HepG2 (cell line): ENCODE measurements around the gene PHACTR1. TPM values are rescaled to one million over a fixed set of nuclear protein-coding genes. Genes with fewer than 3 reads are reported as not detected.

ENCODE experiments used
- ATAC-seq: fragments of 200-7000 bp; cut with Tn5 transposase; 3 replicates; pipeline ENCODE4 v1.9.1; 2020; ENCODE audit warnings: mild to moderate bottlenecking, moderate library complexity
- BruUV-seq: library from RNA; stranded (reverse); fragments of 400-500 nt; replicated peaks from 2 replicates; lab custom pipeline; 2021; lab: Mats Ljungman, UMichigan
- CTCF ChIA-PET: fragments of 300-600 bp; formaldehyde crosslinking; extraction: SDS; loops from one replicate; lab custom pipeline; 2021; ENCODE audit warnings: low total read pairs, inconsistent platforms, low intra/inter-chr PET ratio; lab: Yijun Ruan, JAX
- POLR2A ChIA-PET: fragments of 350-600 bp; sonication (Branson Sonifier 250); formaldehyde crosslinking; loops from one replicate; lab custom pipeline; 2020; ENCODE audit warnings: antibody characterized with exemption, inconsistent platforms; lab: Yijun Ruan, JAX
- DNase-seq: peaks from one replicate; pipeline ENCODE4 v3.0.0-alpha.2; 2015; ENCODE audit warnings: low spot score
- FAIRE-seq: peaks from 3 replicates; lab custom pipeline; 2011; peaks lifted over from hg19 to GRCh38; lab: Jason Lieb, UNC
- H2AFZ ChIP-seq: one replicate; pipeline ENCODE4 v1.6.1; 2011; ENCODE audit warnings: low read length, inconsistent platforms
- H3K27ac ChIP-seq: fragments of 300-600 bp; 3 replicates; pipeline ENCODE4 v1.8.0; 2011; ENCODE audit warnings: mixed run types, mild to moderate bottlenecking, mixed read lengths, low read length, inconsistent platforms; ENCODE audit not compliant: insufficient read depth; ENCODE audit errors: extremely low read length
- H3K27me3 ChIP-seq, 2 experiments: fragments of 200-600 bp in 1 of 2; 2 replicates in 1 of 2; 3 replicates in 1 of 2; pipeline versions ENCODE4 v1.6.0 to v1.8.0; 2011; ENCODE audit warnings: low read length in 2 of 2, mild to moderate bottlenecking in 2 of 2, moderate library complexity in 2 of 2, inconsistent platforms in 1 of 2; ENCODE audit not compliant: insufficient read depth in 2 of 2, control insufficient read depth in 1 of 2
- H3K36me3 ChIP-seq, 2 experiments: fragments of 200-600 bp in 1 of 2; replicated peaks in 1 of 2; 2 replicates in 1 of 2; 3 replicates in 1 of 2; pipeline versions ENCODE4 v1.5.1 to v1.8.0; 2011; ENCODE audit warnings: low read length in 2 of 2, inconsistent platforms in 1 of 2; ENCODE audit not compliant: insufficient read depth in 2 of 2, control insufficient read depth in 1 of 2
- H3K4me1 ChIP-seq: 2 replicates; pipeline ENCODE4 v1.5.1; 2012; ENCODE audit warnings: low read length, inconsistent platforms; ENCODE audit not compliant: insufficient read depth
- H3K4me2 ChIP-seq: 2 replicates; pipeline ENCODE4 v1.6.0; 2011; ENCODE audit warnings: low read depth, low read length, inconsistent platforms
- H3K4me3 ChIP-seq, 3 experiments: fragments of 200-600 bp in 1 of 3; sonication (generic), shearing (Covaris generic) in 1 of 3; replicated peaks in 1 of 3; 2 replicates each; pipeline ENCODE4 v1.5.1; 2011 to 2016; ENCODE audit warnings: low read length in 3 of 3, inconsistent platforms in 2 of 3, low read depth in 2 of 3, mild to moderate bottlenecking in 2 of 3, control low read depth in 1 of 3, mixed read lengths in 1 of 3; ENCODE audit not compliant: insufficient read depth in 1 of 3
- H3K79me2 ChIP-seq: one replicate; pipeline ENCODE4 v1.6.1; 2011; ENCODE audit warnings: low read length, inconsistent platforms; ENCODE audit not compliant: insufficient read depth
- H3K9ac ChIP-seq: 2 replicates; pipeline ENCODE4 v1.6.0; 2011; ENCODE audit warnings: mild to moderate bottlenecking, low read depth, low read length, inconsistent platforms; ENCODE audit not compliant: insufficient read depth
- H3K9me3 ChIP-seq: 2 replicates; pipeline ENCODE4 v1.5.1; 2012; ENCODE audit warnings: mild to moderate bottlenecking, low read length
- H4K20me1 ChIP-seq: 2 replicates; pipeline ENCODE4 v1.6.0; 2011; ENCODE audit warnings: inconsistent platforms, mild to moderate bottlenecking, low read length, moderate library complexity; ENCODE audit not compliant: insufficient read depth
- ATRX ChIP-seq: sonication (generic); formaldehyde crosslinking; IDR thresholded peaks from 2 replicates; pipeline ENCODE4 v1.4.0; 2020; ENCODE audit warnings: missing genetic modification reagents, borderline replicate concordance
- BCLAF1 ChIP-seq: fragments of 450-650 bp; IDR thresholded peaks from 2 replicates; pipeline ENCODE4 v1.6.1; 2017; ENCODE audit warnings: mild to moderate bottlenecking
- BRCA1 ChIP-seq: sonication (generic); formaldehyde crosslinking; IDR thresholded peaks from 2 replicates; pipeline ENCODE4 v1.4.0; 2020; ENCODE audit warnings: missing genetic modification reagents
- MAFK ChIP-seq, 2 experiments: IDR thresholded peaks in 1 of 2; conservative IDR thresholded peaks in 1 of 2; 2 replicates each; pipeline ENCODE4 v1.6.1; 2011; ENCODE audit warnings: improper control_type of control experiment in 2 of 2, low read length in 2 of 2
- SOX13 ChIP-seq, 3 experiments: fragments of 450-650 bp in 1 of 3; sonication (generic) in 1 of 3; formaldehyde crosslinking in 1 of 3; IDR thresholded peaks in 2 of 3; conservative IDR thresholded peaks in 1 of 3; 2 replicates each; pipeline versions ENCODE4 v1.5.0 to v1.6.1; 2016 to 2020; ENCODE audit warnings: antibody characterized with exemption in 1 of 3, mild to moderate bottlenecking in 1 of 3, missing compliant biosample characterization in 1 of 3, missing genetic modification reagents in 1 of 3, moderate library complexity in 1 of 3
- TEAD2 ChIP-seq: sonication (generic); formaldehyde crosslinking; IDR thresholded peaks from 2 replicates; pipeline ENCODE4 v1.9.0; 2021; ENCODE audit warnings: missing genetic modification reagents
- ZFP37 ChIP-seq: sonication (generic); formaldehyde crosslinking; IDR thresholded peaks from 2 replicates; pipeline ENCODE4 v1.4.0; 2020; ENCODE audit warnings: missing genetic modification reagents, borderline replicate concordance
- ZNF432 ChIP-seq: sonication (generic); formaldehyde crosslinking; IDR thresholded peaks from 2 replicates; pipeline ENCODE4 v1.5.0; 2020; ENCODE audit warnings: missing genetic modification reagents, mild to moderate bottlenecking, borderline replicate concordance
- ZNF605 ChIP-seq: sonication (generic); formaldehyde crosslinking; IDR thresholded peaks from 2 replicates; pipeline ENCODE4 v1.8.0; 2022; ENCODE audit warnings: mild to moderate bottlenecking, missing genetic modification reagents
- ZNF782 ChIP-seq: sonication (generic); formaldehyde crosslinking; IDR thresholded peaks from 2 replicates; pipeline ENCODE4 v1.4.0; 2020; ENCODE audit warnings: missing genetic modification reagents, mild to moderate bottlenecking, borderline replicate concordance
- WGBS: methylation state at CpG from one replicate; pipeline ENCODE4 v1.1.6; 2017; ENCODE audit warnings: low lambda C conversion rate; 5-methylcytosine and 5-hydroxymethylcytosine counted together
- in situ Hi-C: cut with HindIII; loops from 2 replicates; pipeline ENCODE4 v1.10.0; 2017; ENCODE audit warnings: low pct_unique_long_range_greater_than_20kb; ENCODE audit not compliant: extremely low pct_ligation_motif_present
- intact Hi-C: fragments of 100-400 bp; cut with micrococcal nuclease; formaldehyde crosslinking; loops from one replicate; pipeline ENCODE4 v1.10.0; 2022; ENCODE audit not compliant: unreplicated experiment
- polyA plus RNA-seq, 8 experiments: library from polyadenylated mRNA; depleted of rRNA in 3 of 8; stranded (reverse) in 7 of 8; unstranded in 1 of 8; fragments of >200 nt; fragmentation: Illumina TruSeq in 4 of 8; extraction: Trizol in 4 of 8; gene quantifications; 2 replicates each; pipeline versions ENCODE4 v1.2.1 to v1.2.3, GENCODE V29; 2011 to 2016; ENCODE audit warnings: low read depth in 4 of 8, missing spikeins in 1 of 8, mixed read lengths in 1 of 8; ENCODE audit not compliant: insufficient read depth in 1 of 8
- total RNA-seq, 5 experiments: library from RNA; depleted of rRNA; stranded (reverse); fragments of >200 nt; fragmentation: Illumina TruSeq; extraction: Trizol; gene quantifications; 2 replicates each; pipeline ENCODE4 v1.2.3, GENCODE V29; 2016; ENCODE audit warnings: low read depth in 1 of 5
- TF ChIP-seq, protein P1 (sequence below): sonication (generic); formaldehyde crosslinking; IDR thresholded peaks from 2 replicates; pipeline ENCODE4 v1.8.1; 2023; ENCODE audit warnings: mild to moderate bottlenecking, missing genetic modification reagents, borderline replicate concordance

PHACTR1 gene
- total and polyA plus RNA-seq, 2 of the 13 experiments (the other 11 are each of a cell fraction or from before 2014, with no cell fraction given), result 0.09 TPM; not detected in 1

DNA sequence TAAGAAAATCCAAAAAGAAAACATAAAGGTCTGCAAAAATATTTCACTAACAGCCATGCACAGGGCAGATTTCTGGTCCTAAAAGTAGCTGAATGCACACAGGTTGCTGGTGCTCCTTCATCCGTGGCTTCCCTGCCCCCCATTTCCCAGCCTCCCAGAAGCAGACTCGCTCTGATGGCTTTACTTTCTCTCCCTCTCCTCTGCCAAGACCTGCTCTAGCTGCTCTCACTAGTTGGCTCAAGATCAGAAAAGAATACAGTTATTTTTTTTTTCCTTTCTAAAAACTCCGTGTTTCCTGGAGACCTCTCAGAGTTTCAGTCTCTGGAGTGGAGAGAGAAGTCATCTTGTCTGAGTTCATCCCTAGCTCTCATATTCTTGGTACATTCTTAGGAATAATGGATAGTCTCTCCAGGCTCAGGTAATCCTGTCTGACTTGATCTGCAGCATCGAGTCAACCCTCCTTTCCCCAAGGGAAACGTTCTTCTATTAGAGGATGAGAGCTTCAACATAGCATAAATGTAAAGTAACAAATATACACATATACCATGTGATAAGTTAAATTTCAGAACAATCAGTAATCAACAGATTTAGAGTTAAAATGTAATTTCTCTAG is 397.5 kb downstream of the PHACTR1 start:
- Histone ChIP-seq H2AFZ (no peak overlapping the region), H3K9me3 (no peaks in the 10 kb centered on the region), H3K27me3 (0 out of 5 replicates have a peak, but pooled peaks cover 0 to 6% of the 10 kb centered on the region in 2 experiments), H4K20me1 (no peaks in the 10 kb centered on the region), H3K4me1 (no peaks in the 10 kb centered on the region), H3K4me2 (no peak overlapping the region), H3K36me3 (no peaks in the 10 kb centered on the region), H3K27ac (no peak overlapping the region), H3K4me3 (no peak overlapping the region), H3K79me2 (no peaks in the 10 kb centered on the region), H3K9ac (no peak overlapping the region)
- TF ChIP-seq MAFK (conservative IDR thresholded peaks at IDR 0.05 in 1 of 2, IDR thresholded peaks at IDR 0.05 in 1 of 2; ENCODE audit: low read length in 2 of 2) (peak in 1 of 2 experiments; percentile 16; a peak in 1 of 4 replicates), ZFP37 (CRISPR knock-in tag) (no peak)
- DNase-seq, result no peak
- in situ Hi-C loops, result no loop called here
- CTCF ChIA-PET, result no interaction called here
- 0% methylated on average over 5 of the region's 5 CpGs for WGBS
- ATAC-seq, result no peak
- POLR2A ChIA-PET, result no interaction called here
- no TSS peak for BruUV-seq
- intact Hi-C loops, result no loop called here
- no peak for FAIRE-seq

DNA sequence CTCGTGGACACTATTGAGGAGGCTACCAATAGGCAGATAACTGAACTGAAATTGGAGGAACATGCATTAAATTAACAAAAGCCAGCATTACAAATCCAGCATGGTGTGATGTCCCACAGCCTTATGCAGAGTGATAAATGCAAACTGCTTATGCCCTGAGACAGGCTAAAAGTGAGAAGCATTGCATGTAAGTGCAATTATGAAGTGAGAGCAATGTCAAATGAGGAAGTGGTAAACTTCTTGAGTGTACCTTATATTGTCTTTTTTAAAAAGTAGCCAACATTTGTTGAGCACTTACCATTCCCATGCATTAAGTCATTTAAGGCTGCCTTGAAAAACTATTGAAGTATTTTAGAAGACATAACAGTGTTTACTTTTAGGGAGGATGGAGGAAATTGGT is 399.6 kb downstream of the PHACTR1 start:
- Histone ChIP-seq H4K20me1 (no peaks in the 10 kb centered on the region), H3K27ac (no peak overlapping the region), H3K27me3 (peaks cover 0 to 5% of the 10 kb centered on the region in 2 experiments; a peak in 1 of 5 replicates), H3K4me1 (no peaks in the 10 kb centered on the region), H3K36me3 (no peaks in the 10 kb centered on the region), H2AFZ (no peak overlapping the region), H3K4me2 (no peak overlapping the region), H3K9me3 (no peaks in the 10 kb centered on the region), H3K79me2 (no peaks in the 10 kb centered on the region), H3K9ac (no peak overlapping the region), H3K4me3 (no peak overlapping the region)
- no peak for FAIRE-seq
- no peak for ATAC-seq
- 3% methylated on average over 1 of the region's 1 CpG for WGBS
- ChIA-PET POLR2A (no interaction called here), CTCF (no interaction called here)
- no peak for DNase-seq
- intact Hi-C loops (no loop called here), in situ Hi-C loops (no loop called here)
- TF ChIP-seq SOX13 (IDR thresholded peaks at IDR 0.05) (no peak), SOX13 (CRISPR knock-in tag; conservative IDR thresholded peaks at IDR 0.05 in 1 of 2, IDR thresholded peaks at IDR 0.05 in 1 of 2) (no peak), ZNF782 (CRISPR knock-in tag) (no peak), ZNF605 (no peak), TEAD2 (no peak), BRCA1 (no peak), BCLAF1 (no peak), ATRX (CRISPR knock-in tag) (no peak), ZNF432 (CRISPR knock-in tag) (no peak)
- TF ChIP-seq, protein P1, sequence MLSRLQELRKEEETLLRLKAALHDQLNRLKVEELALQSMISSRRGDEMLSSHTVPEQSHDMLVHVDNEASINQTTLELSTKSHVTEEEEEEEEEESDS (CRISPR knock-in tag), result no peak
- BruUV-seq, result no TSS peak
